Bone marrow (tissue), 2 donors: ENCODE results near the gene PHKG2.

ENCODE experiments used
- DNase-seq, 2 donors: peaks; one replicate each; lab custom pipeline; 2025; lab: John Stamatoyannopoulos, UW

PHKG2 gene

DNA sequence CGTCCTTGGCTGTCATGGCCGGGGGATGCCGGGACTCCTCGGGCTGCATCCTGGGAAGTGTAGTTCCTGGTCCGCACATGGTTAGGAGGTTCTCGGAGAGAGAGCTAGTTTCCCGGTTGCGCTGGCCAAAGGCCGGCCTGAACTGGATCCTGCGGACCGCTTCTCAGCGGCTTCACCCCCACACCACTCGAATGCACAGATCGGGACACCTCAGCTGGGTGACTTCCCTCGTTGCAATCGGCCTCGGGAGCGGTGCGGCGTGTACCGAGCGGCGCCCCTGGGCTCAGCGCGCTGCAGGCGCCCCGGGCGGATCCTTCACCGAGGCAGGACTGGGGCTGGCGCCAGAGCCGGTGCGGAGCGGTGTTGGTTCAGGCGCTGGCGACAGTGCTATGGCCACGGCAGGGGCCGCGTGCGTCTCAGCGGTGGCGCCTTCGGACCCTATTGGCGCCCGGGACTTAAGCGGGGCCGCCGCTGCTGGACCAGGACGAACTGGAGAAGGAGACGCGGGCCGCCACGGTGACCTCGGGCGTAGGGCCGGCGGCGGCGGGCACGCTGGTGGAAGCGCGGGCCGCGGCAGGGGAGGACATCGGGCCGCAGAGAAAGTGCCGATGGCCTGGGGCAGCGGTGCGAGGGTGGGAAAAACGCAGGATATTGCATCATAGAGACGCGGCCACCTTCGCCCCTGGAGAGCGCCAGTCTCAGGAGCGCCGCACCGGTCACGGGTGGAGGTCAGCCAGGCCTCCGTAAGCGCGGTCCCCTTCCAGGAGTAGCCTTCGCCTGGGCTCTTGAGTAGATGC, 27.4 kb downstream of the PHKG2 start:
- DNase-seq, result peak; percentile 19 to 34

DNA sequence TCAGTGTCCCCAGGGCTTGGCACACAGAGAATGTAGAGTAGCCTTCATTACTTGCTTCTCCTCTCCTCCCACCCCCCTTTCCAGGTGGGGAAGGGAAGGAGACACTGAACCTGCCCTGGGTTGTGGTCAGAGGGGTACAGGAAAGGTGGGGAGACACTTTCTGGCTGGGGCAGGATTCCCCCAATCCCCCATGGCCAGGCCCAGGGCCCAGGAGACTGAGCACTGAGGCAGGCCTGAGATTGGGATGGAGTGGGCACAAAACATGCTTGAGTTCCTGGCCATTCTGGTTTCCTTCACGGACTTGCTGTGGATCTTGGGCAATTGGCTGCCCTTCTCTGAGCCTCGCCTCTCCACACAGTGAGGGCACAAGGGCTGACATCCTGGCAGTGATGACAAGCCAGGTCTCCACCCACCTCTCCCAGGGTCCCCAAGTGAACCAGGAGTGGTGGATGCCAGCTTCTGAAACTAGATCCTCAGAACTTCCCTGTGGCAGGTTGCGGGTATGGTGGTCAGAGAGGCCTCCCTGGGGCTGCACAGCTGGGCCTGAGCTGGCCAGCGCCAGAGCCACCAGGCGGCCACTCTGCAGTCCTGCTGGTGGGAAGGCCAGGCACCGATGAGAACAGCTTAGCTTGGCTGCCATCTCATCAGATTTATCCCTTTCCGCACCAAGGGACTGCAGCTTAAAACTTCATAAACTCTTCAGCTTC, 29.5 kb downstream of the PHKG2 start:
- no peak for DNase-seq

DNA sequence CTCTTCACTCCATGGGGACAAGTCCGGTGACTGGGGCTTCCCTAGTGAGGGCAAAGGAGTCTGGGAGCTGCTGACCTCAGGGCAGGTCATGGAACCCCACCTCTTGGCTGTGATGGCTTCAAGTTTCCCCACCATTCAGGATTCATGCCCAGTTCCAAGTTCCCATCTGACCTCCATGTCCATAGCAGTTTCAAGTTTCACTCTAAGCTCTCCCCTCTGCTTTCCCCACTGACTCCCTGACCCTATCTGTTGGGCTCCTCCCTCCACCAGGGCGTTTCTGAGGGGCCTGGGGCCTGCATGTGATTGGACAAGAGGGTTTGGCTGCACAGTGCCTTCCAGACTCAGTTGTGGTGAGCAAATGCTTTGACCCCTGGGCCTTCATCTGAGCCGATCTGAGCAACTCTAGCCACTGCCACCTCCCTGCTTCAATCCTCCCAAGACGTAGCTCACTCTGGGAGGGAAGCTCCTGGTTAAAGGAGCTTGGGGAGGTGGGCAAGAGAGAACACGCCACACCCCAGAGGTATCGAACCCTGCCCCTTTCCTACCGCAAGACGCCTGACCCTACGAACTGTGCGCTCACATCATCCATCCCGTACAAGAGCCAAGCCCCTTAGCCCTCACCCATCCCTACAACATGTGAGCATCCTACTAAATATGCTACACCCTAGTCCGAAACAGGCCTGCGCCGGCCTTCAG, 30.5 kb downstream of the PHKG2 start:
- DNase-seq, result no peak

DNA sequence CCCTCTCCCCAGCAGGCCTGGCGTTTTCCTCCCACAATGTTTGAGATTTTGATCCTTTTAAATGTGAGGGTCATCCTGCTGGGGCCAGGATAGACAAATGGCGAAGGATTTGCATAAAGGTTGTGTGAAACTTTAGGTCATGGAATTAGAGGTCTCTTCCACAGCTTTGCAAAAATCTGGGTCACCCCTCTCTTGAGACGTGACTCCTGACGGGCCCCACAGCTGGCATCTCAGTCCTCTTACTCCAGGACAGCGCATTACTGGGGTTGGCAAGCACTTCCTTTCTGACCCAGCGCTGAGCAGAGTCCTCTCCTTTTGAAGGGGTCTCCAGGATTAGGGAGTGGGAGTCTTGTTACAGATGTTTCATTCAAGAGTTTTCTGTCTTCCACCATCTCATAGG, 31.4 kb downstream of the PHKG2 start:
- no peak for DNase-seq

DNA sequence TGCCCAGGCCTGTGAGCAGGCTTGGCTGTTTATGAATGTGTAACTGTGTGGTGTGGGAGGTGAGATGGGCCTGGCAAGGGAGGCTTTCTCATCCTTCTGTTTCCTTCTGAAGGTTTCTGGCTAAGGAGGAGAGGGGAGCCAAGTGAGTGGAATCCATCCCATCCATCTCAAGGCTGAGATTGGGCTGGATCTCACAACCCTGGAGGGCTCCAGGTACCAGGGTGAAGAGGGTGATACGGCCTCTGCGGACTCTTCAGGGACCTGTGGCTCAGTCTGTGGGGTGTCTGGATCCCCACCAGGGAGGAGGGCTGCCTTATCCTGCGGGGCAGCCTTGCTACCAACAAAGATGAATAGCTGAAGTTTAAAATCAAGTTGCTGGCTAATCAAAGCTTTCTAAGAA, 31.8 kb downstream of the PHKG2 start:
- no peak for DNase-seq

DNA sequence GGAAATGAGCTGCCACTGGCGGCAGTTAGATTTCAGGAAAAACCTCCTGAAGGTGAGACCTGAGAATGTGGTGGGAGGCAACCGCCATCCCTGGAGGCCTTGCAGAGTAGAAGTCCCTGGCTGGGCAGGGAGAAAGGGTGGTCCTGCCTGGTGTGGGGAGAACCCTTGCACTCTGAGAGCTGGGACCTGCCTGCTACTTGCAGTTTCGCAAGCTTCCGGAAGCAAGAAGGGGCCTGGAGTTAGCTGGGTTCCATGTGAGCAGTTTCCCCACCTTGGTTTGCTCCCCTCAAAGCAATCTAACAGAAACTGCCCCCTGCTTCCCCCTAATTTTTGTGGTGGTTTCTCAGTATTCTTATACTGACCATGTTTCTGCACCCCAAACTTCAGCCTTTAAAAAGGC, 32.3 kb downstream of the PHKG2 start:
- DNase-seq, result no peak

DNA sequence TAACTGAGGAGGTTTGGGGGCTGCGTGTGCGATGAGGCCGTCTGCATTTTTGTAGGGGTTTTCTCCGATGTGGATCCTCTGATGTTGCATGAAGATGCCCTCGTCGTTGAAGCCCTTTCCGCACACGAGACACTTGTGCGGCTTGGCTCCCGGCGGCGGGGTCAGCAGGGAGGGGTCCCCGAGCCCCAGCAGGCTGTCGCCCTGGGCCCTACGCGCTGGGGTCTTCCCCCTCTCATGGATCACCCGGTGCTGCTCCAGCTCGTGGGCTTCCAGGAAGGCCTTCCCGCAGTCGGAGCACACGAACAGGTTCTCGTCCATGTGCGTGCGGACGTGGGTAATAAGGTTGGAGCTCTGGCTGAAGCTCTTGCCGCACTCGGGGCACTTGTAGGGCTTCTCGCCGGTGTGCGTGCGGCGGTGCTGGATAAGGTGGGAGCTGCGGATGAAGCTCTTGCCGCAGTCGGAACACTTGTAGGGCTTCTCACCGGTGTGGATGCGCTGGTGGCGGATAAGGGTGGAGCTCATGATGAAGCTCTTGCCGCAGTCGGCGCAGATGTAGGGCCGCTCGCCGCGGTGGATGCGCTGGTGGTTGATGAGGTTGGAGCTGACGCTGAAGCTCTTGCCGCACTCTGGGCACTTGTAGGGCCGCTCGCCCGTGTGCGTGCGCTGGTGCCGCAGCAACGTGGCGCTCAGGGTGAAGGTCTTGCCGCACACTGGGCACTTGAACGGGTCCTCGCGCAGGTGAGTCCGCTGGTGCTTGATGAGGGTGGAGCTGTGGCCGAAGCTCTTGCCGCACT, 34.5 kb downstream of the PHKG2 start:
- DNase-seq, result no peak

DNA sequence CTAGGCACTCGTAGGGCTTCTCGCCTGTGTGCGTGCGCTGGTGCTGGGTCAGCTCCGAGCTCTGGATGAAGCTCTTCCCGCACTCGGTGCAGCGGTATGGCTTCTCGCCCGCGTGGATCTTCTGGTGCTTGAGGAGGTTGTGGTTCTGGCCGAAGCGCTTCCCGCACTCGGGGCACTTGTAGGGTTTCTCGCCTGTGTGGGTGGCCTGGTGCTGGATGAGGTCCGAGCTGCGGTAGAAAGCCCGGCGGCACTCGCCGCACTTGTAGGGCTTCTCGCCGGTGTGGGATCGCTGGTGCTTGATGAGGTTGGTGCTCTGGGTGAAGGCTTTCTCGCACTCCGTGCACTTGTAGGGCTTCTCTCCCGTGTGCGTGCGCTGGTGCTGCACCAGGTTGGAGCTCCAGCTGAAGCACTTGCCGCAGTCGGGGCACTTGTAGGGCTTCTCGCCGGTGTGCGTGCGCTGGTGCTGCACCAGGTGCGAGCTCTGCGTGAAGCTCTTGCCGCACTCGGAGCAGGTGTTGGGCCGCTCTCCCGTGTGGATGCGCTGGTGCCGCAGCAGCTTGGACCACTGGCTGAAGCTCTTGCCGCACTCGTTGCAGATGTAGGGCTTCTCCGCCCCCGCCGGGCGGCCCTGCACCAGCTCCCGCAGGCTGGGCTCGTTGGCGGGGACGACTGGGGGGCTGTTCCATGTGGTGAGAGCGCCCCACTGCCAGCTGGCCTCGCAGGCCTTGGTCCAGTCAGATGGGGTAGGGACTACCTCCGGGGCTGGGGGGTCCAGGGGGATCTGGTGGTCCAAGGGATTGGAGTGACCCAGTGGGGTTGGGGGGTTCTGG, 35.3 kb downstream of the PHKG2 start:
- DNase-seq, result no peak

DNA sequence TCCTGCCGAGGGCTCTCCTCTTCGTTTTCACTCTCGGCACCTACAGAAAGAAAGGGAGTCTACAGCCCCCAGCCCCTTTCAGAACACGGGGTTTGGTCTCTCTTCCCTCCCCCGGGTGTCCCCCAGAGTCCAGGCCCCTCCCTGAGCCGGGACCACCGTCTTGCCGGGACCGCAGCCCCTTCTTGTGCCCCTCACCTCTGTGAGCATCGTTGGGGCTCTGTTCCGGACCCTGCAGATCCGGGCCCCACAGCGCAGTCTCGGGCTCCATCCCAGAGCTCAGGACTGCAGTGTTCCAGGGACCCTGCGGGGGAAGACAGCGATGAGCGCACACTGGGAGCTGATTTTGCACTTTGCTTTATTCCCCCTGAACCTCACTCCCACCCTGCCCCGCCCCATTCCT, 36.0 kb downstream of the PHKG2 start:
- DNase-seq, result no peak

DNA sequence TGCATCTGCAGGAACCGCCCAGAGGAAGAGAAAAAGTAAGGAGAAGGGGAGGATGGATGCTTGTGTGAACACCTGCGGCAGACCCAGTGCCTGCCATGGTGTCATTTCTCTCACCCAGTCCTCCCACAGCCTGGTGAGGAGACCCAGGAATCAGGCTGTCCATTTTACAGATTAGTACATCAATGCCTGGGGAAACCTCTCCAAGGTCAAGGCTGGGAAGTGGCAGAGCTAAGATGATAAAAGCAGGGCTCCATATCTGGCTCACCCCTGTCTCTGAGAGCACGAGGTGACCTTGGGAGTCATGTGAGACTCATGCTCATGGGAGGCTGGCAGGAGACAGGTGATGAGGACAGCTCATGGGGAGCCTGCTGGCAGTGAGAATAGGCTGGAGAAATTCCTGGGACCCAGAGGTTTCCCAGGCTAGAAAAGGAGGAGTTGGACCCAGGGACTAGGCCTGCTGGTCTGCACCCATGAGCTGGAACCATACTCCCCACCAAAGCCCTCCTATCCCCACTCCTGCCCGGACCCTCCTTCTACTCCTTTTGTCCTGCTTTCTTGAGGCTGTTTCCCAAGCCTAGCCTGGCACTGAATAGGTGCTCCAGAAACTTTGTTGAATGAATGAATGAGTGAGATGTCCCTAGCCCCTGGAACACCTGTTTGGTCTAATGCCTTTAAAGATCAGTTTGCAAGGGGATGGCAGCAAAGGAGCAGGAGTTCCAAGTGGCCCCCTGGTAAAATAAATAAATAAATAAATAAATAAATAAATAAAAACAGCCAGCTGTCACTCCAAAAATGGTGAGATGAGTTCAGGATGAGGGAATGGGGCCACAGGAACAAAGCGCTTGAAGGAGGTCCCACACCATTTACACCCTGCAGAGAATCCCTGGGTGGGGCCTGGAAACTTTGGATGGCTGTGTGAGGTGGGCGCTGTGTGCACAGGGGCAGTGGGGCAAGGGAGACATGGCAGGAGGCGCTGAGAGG, 37.2 kb downstream of the PHKG2 start:
- no peak for DNase-seq

DNA sequence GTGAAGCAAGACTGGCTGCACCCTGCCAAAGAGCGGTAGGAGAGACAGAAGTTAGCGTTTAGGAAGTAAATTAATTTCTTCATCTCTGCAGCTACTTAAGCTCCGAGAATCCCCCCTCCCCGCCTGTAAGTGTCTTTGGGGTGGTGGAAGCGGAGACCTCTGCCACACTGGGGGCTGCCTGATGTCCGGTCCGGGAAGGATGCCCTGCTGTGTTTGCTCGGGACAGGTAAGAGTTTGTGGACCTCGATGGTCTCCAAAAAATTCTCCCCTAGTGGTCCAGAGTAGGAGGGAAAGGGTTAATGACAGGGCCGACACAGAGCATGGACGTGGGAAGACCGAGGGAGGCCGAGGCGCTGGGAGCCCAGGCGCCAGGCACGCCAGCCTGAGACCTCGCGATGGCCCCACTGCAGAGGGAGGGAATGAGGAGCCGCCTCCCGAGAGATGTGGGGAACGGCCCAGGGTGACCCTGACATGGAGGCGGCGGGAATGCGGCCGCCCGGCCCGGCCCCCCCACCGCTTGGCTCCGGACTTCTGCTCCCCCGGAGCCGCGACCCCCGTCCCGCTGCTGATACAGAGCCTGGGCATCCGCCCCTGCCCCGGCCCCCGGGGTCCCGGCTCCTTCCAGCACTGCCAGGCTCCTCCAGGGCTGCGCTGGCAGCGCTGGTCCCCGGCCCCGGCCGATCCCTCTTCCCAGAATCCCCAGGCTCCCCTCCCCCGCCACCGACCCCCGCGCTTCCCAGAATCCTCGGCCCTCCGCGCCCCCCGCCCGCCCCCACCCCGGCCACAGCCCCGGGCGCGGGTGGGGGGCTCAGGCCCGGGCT, 38.1 kb downstream of the PHKG2 start:
- DNase-seq, result no peak

DNA sequence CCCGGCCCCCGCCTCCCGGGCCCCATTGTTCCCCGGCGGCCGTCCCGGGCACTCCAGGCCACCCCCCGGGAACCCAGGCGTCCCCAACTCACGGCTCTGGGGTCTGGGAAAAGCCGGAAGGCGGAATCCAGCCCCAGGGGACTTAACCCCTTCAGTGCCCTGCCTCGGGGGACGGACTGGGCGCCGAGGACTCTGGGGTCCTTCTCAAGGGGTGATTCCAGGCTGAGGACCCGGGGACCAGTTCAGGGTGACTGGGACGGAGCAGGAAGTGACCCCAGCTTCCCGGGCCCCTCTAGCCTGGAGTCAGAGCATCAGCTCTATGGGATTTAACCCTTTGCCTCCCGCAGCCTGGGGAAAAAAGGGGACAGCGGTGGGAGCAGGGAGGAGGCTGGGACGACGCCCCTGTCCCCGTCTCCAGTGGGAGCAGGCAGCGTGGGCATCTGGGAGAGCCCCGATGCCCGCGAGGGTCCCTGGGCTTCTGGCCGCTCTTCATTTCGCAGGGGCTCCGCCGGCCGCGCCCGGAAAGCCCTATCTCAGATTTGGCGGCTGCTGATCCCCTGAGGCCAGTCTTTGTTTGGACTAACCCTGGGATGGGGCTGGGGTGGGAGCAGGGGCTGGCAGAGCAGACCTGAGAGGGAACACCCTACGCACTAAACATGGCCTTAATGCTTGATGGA, 38.8 kb downstream of the PHKG2 start, which contains the start of gene ZNF629:
TSS of gene ZNF629 (minus strand) at position 270 of the 677 bp plus-strand sequence. CDS start 2,723 bp downstream, outside the sequence.
- peak; percentile 22 to 41 for DNase-seq

DNA sequence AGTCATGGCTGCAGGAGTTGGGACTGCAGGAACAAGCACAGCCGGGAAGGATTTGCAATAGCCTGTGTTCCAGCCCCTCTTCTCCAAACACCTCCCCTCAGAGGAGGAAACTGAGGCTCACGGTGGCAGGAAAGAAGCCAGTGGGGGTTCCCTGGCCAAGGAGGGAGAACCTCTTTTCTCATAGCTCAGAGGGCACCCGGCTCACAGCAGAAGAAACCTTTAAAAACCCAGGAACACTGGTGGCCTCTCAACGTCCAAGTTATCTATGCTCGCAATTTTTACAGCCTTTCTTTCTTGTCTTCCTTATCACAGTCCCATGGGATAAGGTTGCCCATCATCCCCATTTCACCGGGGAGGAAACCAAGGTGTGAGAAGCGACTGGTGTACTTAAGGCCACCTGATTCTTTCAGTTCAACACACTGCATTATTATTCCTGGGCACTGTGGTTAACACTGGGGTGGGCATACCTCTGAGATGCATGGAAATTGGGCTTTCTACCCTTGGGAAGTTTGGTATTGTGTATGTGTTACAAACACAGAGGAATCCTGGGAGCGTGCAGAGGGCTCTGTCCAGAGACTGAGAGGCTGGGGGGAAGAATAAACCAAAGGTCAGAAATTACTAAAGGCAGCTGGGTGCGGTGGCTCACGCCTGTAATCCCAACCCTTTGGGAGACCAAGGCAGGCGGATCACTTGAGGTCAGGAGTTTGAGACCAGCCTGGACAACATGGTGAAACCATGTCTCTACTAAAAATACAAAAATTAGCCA, 39.6 kb downstream of the PHKG2 start:
- no peak for DNase-seq

DNA sequence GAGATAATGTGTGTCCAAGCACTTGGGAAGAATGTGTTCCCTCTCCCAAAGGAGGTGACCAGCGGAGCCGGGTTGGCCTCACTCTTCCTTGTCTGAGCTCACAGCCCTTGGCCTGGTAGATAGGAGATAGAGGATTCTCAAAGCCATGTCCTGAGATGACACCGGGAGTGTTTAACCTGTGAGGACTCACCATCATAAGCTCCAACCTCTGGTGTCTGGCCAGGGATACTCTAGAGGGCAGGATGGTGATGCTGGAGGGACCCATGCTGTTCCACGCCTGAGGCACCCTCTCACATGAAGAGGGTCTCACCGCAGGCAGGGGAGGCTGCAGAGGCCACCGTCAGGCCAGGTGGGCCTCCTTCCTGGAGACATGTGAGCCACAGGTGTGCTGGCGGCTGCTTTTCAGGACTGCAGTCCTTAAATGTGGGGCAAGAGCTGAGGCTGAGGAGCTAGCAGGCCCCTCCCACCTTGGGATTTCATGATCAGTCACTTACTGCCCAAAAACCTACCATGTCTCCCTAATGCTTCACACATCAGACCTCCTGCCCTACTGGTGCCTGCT, 45.4 kb downstream of the PHKG2 start:
- no peak for DNase-seq

DNA sequence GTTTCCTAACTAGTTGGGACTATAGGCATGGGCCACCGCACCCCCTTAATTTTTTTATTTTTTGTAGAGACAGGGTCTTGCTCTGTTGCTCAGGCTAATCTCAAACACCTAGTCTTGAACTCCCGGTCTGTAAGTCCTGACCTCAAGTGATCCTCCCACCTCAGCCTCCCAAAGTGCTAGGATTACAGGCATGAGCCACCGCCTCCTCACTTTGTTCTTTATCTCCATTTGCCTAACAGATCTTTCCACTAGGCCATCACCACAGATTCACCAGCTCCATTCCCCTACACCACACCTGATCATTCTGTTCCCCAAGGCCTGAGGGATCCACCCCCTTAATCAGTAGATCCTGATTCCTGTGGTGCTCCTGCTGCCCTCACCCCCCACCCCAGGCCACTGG, 46.4 kb downstream of the PHKG2 start:
- no peak for DNase-seq

DNA sequence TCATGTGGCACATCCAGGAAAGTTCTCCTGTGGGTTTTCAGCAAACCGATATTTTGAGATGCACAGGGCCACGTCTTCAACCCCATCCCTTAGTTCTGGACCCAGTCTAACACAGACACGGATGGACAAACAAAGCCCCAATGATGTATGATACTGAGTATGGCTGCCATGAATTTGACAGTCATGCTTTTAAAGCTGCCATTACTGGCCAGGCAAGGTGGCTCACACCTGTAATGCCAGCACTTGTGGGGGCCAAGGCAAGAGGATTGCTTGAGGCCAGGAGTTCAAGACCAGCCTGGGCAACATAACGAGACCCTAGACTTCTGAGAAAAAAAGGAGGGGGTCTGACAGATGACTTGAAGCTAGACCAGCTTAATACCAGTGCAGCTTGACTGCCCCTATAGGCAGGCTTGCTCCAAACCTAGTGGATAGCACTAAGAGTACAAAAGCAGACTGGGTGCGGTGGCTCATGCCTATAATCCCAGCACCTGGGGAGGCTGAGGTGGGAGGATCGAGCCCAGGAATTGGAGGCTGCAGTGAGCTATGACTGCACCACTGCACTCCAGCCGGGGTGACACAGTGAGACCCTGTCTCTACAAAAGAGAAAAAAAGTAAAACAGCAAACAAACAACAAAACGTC, 49.6 kb downstream of the PHKG2 start:
- no peak for DNase-seq
